ENCODE results near the gene CAPN10. TPM values are rescaled to one million over a fixed set of nuclear protein-coding genes. Genes with fewer than 3 reads are reported as not detected.

The CAPN10 gene
- total RNA-seq, 1 experiment from 2014 or later = 27.8 TPM

GRCh38 chr2:240646176-240646899, 59.8 kb downstream of the CAPN10 start:
- POLR2A ChIA-PET = no interaction called here
- H3K27me3 Mint-ChIP-seq (ENCODE audit: insufficient read depth, unreplicated experiment) = peaks cover 6% of the 10 kb centered on the region

GRCh38 chr2:240646900-240647502, 60.5 kb downstream of the CAPN10 start:
- BruUV-seq (replicated peaks) = no TSS peak
- intact Hi-C loops (cut with micrococcal nuclease; ENCODE audit: unreplicated experiment) = loop anchor here (10.0 kb wide), 1 partner anchor 58 kb away; no protein-coding TSS in a partner anchor
- Histone ChIP-seq H3K9me3 (no peaks in the 10 kb centered on the region), H3K36me3 (ENCODE audit: control insufficient read depth, insufficient read depth, low read length) (no peaks in the 10 kb centered on the region), H3K27me3 (replicated peaks; ENCODE audit: control insufficient read depth, insufficient read depth, low read length) (no peaks in the 10 kb centered on the region), H3K4me1 (no peaks in the 10 kb centered on the region), H3K4me3 (ENCODE audit: low read depth, low read length) (no peak overlapping the region)
- Mint-ChIP-seq H3K4me3 (ENCODE audit: unreplicated experiment) (no peak overlapping the region), H3K4me1 (ENCODE audit: low read depth, unreplicated experiment) (no peaks in the 10 kb centered on the region), H3K9me3 (ENCODE audit: unreplicated experiment) (no peaks in the 10 kb centered on the region), H3K27me3 (ENCODE audit: insufficient read depth, unreplicated experiment) (peaks cover 6% of the 10 kb centered on the region), H3K36me3 (ENCODE audit: insufficient read depth, unreplicated experiment) (no peaks in the 10 kb centered on the region), H3K27ac (ENCODE audit: unreplicated experiment) (no peak overlapping the region)
- ChIA-PET CTCF (no interaction called here), POLR2A (no interaction called here)
- no peak for TF ChIP-seq CTCF (IDR thresholded peaks at IDR 0.05; ENCODE audit: insufficient read depth in 1 of 2, low read depth in 1 of 2, low read length in 1 of 2, severe bottlenecking in 1 of 2, unreplicated experiment in 1 of 2)
- DNase-seq = no peak

More at GRCh38 chr2:240646176-240646899, 59.8 kb downstream of the CAPN10 start:
- no peak overlapping the region for H3K4me3 Mint-ChIP-seq (ENCODE audit: unreplicated experiment)
- H3K36me3 Mint-ChIP-seq (ENCODE audit: insufficient read depth, unreplicated experiment) = no peaks in the 10 kb centered on the region
- H3K36me3 ChIP-seq (ENCODE audit: control insufficient read depth, insufficient read depth, low read length) = no peaks in the 10 kb centered on the region
- TF ChIP-seq CTCF (IDR thresholded peaks at IDR 0.05; ENCODE audit: insufficient read depth in 1 of 2, low read depth in 1 of 2, low read length in 1 of 2, severe bottlenecking in 1 of 2, unreplicated experiment in 1 of 2) = no peak
- BruUV-seq (replicated peaks) = no TSS peak
- intact Hi-C loops (cut with micrococcal nuclease; ENCODE audit: unreplicated experiment) = loop anchor here (10.0 kb wide), 1 partner anchor 58 kb away; no protein-coding TSS in a partner anchor
- H3K9me3 Mint-ChIP-seq (ENCODE audit: unreplicated experiment) = no peaks in the 10 kb centered on the region
- CTCF ChIA-PET = no interaction called here
- no peaks in the 10 kb centered on the region for H3K4me1 Mint-ChIP-seq (ENCODE audit: low read depth, unreplicated experiment)
- no peak overlapping the region for H3K27ac Mint-ChIP-seq (ENCODE audit: unreplicated experiment)
- no peaks in the 10 kb centered on the region for H3K27me3 ChIP-seq (replicated peaks; ENCODE audit: control insufficient read depth, insufficient read depth, low read length)
- no peaks in the 10 kb centered on the region for H3K9me3 ChIP-seq
- DNase-seq = no peak
- H3K4me3 ChIP-seq (ENCODE audit: low read depth, low read length) = no peak overlapping the region
- no peaks in the 10 kb centered on the region for H3K4me1 ChIP-seq

GRCh38 chr2:240647503-240648154, 61.1 kb downstream of the CAPN10 start:
- Mint-ChIP-seq H3K27ac (ENCODE audit: unreplicated experiment) (no peak overlapping the region), H3K4me1 (ENCODE audit: low read depth, unreplicated experiment) (no peaks in the 10 kb centered on the region), H3K9me3 (ENCODE audit: unreplicated experiment) (no peaks in the 10 kb centered on the region), H3K36me3 (ENCODE audit: insufficient read depth, unreplicated experiment) (no peaks in the 10 kb centered on the region), H3K4me3 (ENCODE audit: unreplicated experiment) (no peak overlapping the region), H3K27me3 (ENCODE audit: insufficient read depth, unreplicated experiment) (peaks cover 6% of the 10 kb centered on the region)
- ChIA-PET CTCF (interaction anchor here (0.5 kb wide), 1 partner anchor 151 kb away, joined by 3 read pairs; no protein-coding TSS in a partner anchor), POLR2A (no interaction called here)
- Histone ChIP-seq H3K9me3 (no peaks in the 10 kb centered on the region), H3K4me3 (ENCODE audit: low read depth, low read length) (no peak overlapping the region), H3K4me1 (no peaks in the 10 kb centered on the region), H3K27me3 (replicated peaks; ENCODE audit: control insufficient read depth, insufficient read depth, low read length) (no peaks in the 10 kb centered on the region), H3K36me3 (ENCODE audit: control insufficient read depth, insufficient read depth, low read length) (no peaks in the 10 kb centered on the region)
- TF ChIP-seq CTCF (IDR thresholded peaks at IDR 0.05; ENCODE audit: insufficient read depth in 1 of 2, low read depth in 1 of 2, low read length in 1 of 2, severe bottlenecking in 1 of 2, unreplicated experiment in 1 of 2) = no peak
- DNase-seq = no peak
- BruUV-seq (replicated peaks) = no TSS peak
- intact Hi-C loops (cut with micrococcal nuclease; ENCODE audit: unreplicated experiment) = loop anchor here (10.0 kb wide), 1 partner anchor 57 kb away; no protein-coding TSS in a partner anchor
